Measurements from ENCODE around the gene KCNQ5. TPM values are rescaled to one million over a fixed set of nuclear protein-coding genes. Genes with fewer than 3 reads are reported as not detected.

The KCNQ5 gene
- total and polyA plus RNA-seq, 4 donors: 0.15 to 8.1 (median 2.4) TPM

DNA sequence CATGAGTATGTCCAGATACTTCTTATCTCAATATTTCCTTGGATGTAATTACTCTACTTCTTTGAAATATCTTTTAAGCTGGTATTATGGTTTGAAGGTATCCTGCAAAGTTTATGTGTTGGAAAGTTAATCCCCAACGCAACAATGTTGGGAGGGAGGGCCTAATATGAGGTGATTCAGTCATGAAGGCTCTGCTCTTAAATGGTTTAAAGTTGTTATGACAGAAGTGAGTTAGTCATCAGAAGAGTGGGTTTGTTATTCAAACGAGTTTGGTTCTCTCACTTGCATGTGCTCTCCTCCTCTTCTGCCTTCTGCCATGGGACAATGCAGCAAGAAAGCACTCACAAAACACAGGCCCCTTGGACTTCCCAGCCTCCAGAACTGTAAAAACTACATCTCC is 176.3 kb downstream of the KCNQ5 start:
- H3K36me3 ChIP-seq (ENCODE audit: control insufficient read depth in 1 of 2, insufficient read depth in 2 of 2, low read length in 1 of 2): no peaks in the 10 kb centered on the region
- ATAC-seq (ENCODE audit: low FRiP score): no peak

GRCh38 chr6:72809746-72810379 is 188.0 kb downstream of the KCNQ5 start:
- intact Hi-C loops (cut with DNase I): loop anchor here in 1 of 2 donors (5.0 kb wide), 1 partner anchor 52 kb away; no protein-coding TSS in a partner anchor
- H3K9me3 ChIP-seq (ENCODE audit: control insufficient read depth, low read length): no peaks in the 10 kb centered on the region
- H3K36me3 ChIP-seq (ENCODE audit: control insufficient read depth in 1 of 2, insufficient read depth in 2 of 2, low read length in 1 of 2): no peaks in the 10 kb centered on the region
- 31 to 34% methylated on average over 4 of the region's 4 CpGs for WGBS, 2 donors
- peak overlapping the region in 1 of 2 donors; percentile 1 for H3K4me3 ChIP-seq (ENCODE audit: low read length in 2 of 2)
- ATAC-seq (ENCODE audit: low FRiP score): peak; percentile 57
- H3K27ac ChIP-seq (ENCODE audit: low read depth in 1 of 2, low read length in 2 of 2): peak overlapping the region; percentile 36 to 54
- H3K4me1 ChIP-seq (ENCODE audit: control insufficient read depth in 1 of 2, insufficient read depth in 2 of 2, low read length in 2 of 2): no peaks in the 10 kb centered on the region
- no peak for DNase-seq
- H3K27me3 ChIP-seq (ENCODE audit: control insufficient read depth in 1 of 2, insufficient read depth in 2 of 2, low read length in 1 of 2): no peaks in the 10 kb centered on the region

More for the DNA sequence above, 176.3 kb downstream of the KCNQ5 start:
- Histone ChIP-seq H3K4me1 (ENCODE audit: control insufficient read depth in 1 of 2, insufficient read depth in 2 of 2, low read length in 2 of 2) (no peaks in the 10 kb centered on the region), H3K27me3 (ENCODE audit: control insufficient read depth in 1 of 2, insufficient read depth in 2 of 2, low read length in 1 of 2) (no peaks in the 10 kb centered on the region), H3K27ac (ENCODE audit: low read depth in 1 of 2, low read length in 2 of 2) (no peak overlapping the region), H3K4me3 (ENCODE audit: low read length in 2 of 2) (no peak overlapping the region), H3K9me3 (ENCODE audit: control insufficient read depth, low read length) (no peaks in the 10 kb centered on the region)
- no peak for DNase-seq
- 79% methylated on average over 2 of the region's 2 CpGs for WGBS, 2 donors
- intact Hi-C loops (cut with DNase I): loop anchor here in 1 of 2 donors (2.0 kb wide), 1 partner anchor 45 kb away; no protein-coding TSS in a partner anchor

- ATAC-seq (ENCODE audit: low FRiP score) (no peak), DNase-seq (no peak)
- Histone ChIP-seq H3K27ac (ENCODE audit: low read depth in 1 of 2, low read length in 2 of 2) (peak overlapping the region; percentile 36 to 64), H3K4me3 (ENCODE audit: low read length in 2 of 2) (no peak overlapping the region), H3K27me3 (ENCODE audit: control insufficient read depth in 1 of 2, insufficient read depth in 2 of 2, low read length in 1 of 2) (no peaks in the 10 kb centered on the region), H3K4me1 (ENCODE audit: control insufficient read depth in 1 of 2, insufficient read depth in 2 of 2, low read length in 2 of 2) (no peaks in the 10 kb centered on the region), H3K36me3 (ENCODE audit: control insufficient read depth in 1 of 2, insufficient read depth in 2 of 2, low read length in 1 of 2) (no peaks in the 10 kb centered on the region), H3K9me3 (ENCODE audit: control insufficient read depth, low read length) (no peaks in the 10 kb centered on the region)
- 51 to 65% methylated on average over 4 of the region's 4 CpGs for WGBS, 2 donors
- intact Hi-C loops (cut with DNase I): loop anchor here in 1 of 2 donors (5.0 kb wide), 1 partner anchor 52 kb away; no protein-coding TSS in a partner anchor
These were observed 188.9 kb downstream of the KCNQ5 start for GRCh38 chr6:72810571-72811280.

GRCh38 chr6:72811971-72812421 is 190.1 kb downstream of the KCNQ5 start:
- Histone ChIP-seq H3K27me3 (ENCODE audit: control insufficient read depth in 1 of 2, insufficient read depth in 2 of 2, low read length in 1 of 2) (no peaks in the 10 kb centered on the region), H3K27ac (ENCODE audit: low read depth in 1 of 2, low read length in 2 of 2) (no peak overlapping the region), H3K4me1 (ENCODE audit: control insufficient read depth in 1 of 2, insufficient read depth in 2 of 2, low read length in 2 of 2) (no peaks in the 10 kb centered on the region), H3K36me3 (ENCODE audit: control insufficient read depth in 1 of 2, insufficient read depth in 2 of 2, low read length in 1 of 2) (no peaks in the 10 kb centered on the region), H3K4me3 (ENCODE audit: low read length in 2 of 2) (no peak overlapping the region), H3K9me3 (ENCODE audit: control insufficient read depth, low read length) (no peaks in the 10 kb centered on the region)
- 92 to 93% methylated on average over 6 of the region's 6 CpGs for WGBS, 2 donors
- ATAC-seq (ENCODE audit: low FRiP score) (no peak), DNase-seq (no peak)
- intact Hi-C loops (cut with DNase I): loop anchor here in 1 of 2 donors (5.0 kb wide), 1 partner anchor 50 kb away; no protein-coding TSS in a partner anchor

GRCh38 chr6:72813807-72814596 is 192.1 kb downstream of the KCNQ5 start:
- ATAC-seq (ENCODE audit: low FRiP score) (no peak), DNase-seq (no peak)
- Histone ChIP-seq H3K4me1 (ENCODE audit: control insufficient read depth in 1 of 2, insufficient read depth in 2 of 2, low read length in 2 of 2) (no peaks in the 10 kb centered on the region), H3K27me3 (ENCODE audit: control insufficient read depth in 1 of 2, insufficient read depth in 2 of 2, low read length in 1 of 2) (no peaks in the 10 kb centered on the region), H3K4me3 (ENCODE audit: low read length in 2 of 2) (no peak overlapping the region), H3K36me3 (ENCODE audit: control insufficient read depth in 1 of 2, insufficient read depth in 2 of 2, low read length in 1 of 2) (no peaks in the 10 kb centered on the region), H3K9me3 (ENCODE audit: control insufficient read depth, low read length) (no peaks in the 10 kb centered on the region), H3K27ac (ENCODE audit: low read depth in 1 of 2, low read length in 2 of 2) (no peak overlapping the region)
- intact Hi-C loops (cut with DNase I): loop anchor here in 1 of 2 donors (5.0 kb wide), 1 partner anchor 48 kb away; no protein-coding TSS in a partner anchor
- 91 to 94% methylated on average over 7 of the region's 7 CpGs for WGBS, 2 donors

GRCh38 chr6:72816022-72816421 is 194.2 kb downstream of the KCNQ5 start:
- DNase-seq: no peak
- no peaks in the 10 kb centered on the region for H3K4me1 ChIP-seq (ENCODE audit: control insufficient read depth in 1 of 2, insufficient read depth in 2 of 2, low read length in 2 of 2)
- WGBS, 2 donors: 95 to 97% methylated on average over 1 of the region's 1 CpG
- no peaks in the 10 kb centered on the region for H3K36me3 ChIP-seq (ENCODE audit: control insufficient read depth in 1 of 2, insufficient read depth in 2 of 2, low read length in 1 of 2)
- H3K9me3 ChIP-seq (ENCODE audit: control insufficient read depth, low read length): no peaks in the 10 kb centered on the region
- H3K4me3 ChIP-seq (ENCODE audit: low read length in 2 of 2): no peak overlapping the region
- no peak for ATAC-seq (ENCODE audit: low FRiP score)
- no peak overlapping the region for H3K27ac ChIP-seq (ENCODE audit: low read depth in 1 of 2, low read length in 2 of 2)
- intact Hi-C loops (cut with DNase I): no loop called here
- H3K27me3 ChIP-seq (ENCODE audit: control insufficient read depth in 1 of 2, insufficient read depth in 2 of 2, low read length in 1 of 2): no peaks in the 10 kb centered on the region

GRCh38 chr6:72817208-72817607 is 195.3 kb downstream of the KCNQ5 start:
- intact Hi-C loops (cut with DNase I): no loop called here
- WGBS, 2 donors: 56 to 59% methylated on average over 2 of the region's 2 CpGs
- Histone ChIP-seq H3K9me3 (ENCODE audit: control insufficient read depth, low read length) (no peaks in the 10 kb centered on the region), H3K36me3 (ENCODE audit: control insufficient read depth in 1 of 2, insufficient read depth in 2 of 2, low read length in 1 of 2) (no peaks in the 10 kb centered on the region), H3K27me3 (ENCODE audit: control insufficient read depth in 1 of 2, insufficient read depth in 2 of 2, low read length in 1 of 2) (no peaks in the 10 kb centered on the region), H3K4me3 (ENCODE audit: low read length in 2 of 2) (no peak overlapping the region), H3K4me1 (ENCODE audit: control insufficient read depth in 1 of 2, insufficient read depth in 2 of 2, low read length in 2 of 2) (no peaks in the 10 kb centered on the region), H3K27ac (ENCODE audit: low read depth in 1 of 2, low read length in 2 of 2) (no peak overlapping the region)
- ATAC-seq (ENCODE audit: low FRiP score) (no peak), DNase-seq (no peak)

DNA sequence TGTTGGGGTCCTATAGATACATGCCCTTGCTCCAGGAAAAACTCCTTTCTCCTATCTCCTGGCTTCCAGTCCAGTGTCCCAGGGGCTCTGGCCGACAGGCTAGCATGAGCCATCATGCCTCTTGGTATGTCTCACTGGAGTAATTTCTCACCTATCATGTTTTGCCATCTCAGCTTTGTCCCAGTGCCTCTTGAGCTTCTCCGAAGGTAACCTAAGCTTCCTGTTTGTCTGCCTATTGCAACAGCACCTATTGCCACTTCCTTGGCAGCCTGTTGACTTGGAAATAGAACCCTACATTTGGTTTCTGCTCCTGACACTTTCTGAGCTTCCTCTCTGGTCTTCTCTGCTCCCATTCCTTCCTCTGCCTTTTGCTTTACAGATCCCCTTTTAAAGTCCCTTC is 197.7 kb downstream of the KCNQ5 start:
- no peaks in the 10 kb centered on the region for H3K4me1 ChIP-seq (ENCODE audit: control insufficient read depth in 1 of 2, insufficient read depth in 2 of 2, low read length in 2 of 2)
- no peaks in the 10 kb centered on the region for H3K36me3 ChIP-seq (ENCODE audit: control insufficient read depth in 1 of 2, insufficient read depth in 2 of 2, low read length in 1 of 2)
- ATAC-seq (ENCODE audit: low FRiP score) (no peak), DNase-seq (no peak)
- WGBS, 2 donors: 79 to 89% methylated on average over 2 of the region's 2 CpGs
- no peak overlapping the region for H3K27ac ChIP-seq (ENCODE audit: low read depth in 1 of 2, low read length in 2 of 2)
- H3K4me3 ChIP-seq (ENCODE audit: low read length in 2 of 2): no peak overlapping the region
- H3K27me3 ChIP-seq (ENCODE audit: control insufficient read depth in 1 of 2, insufficient read depth in 2 of 2, low read length in 1 of 2): no peaks in the 10 kb centered on the region
- no peaks in the 10 kb centered on the region for H3K9me3 ChIP-seq (ENCODE audit: control insufficient read depth, low read length)
- intact Hi-C loops (cut with DNase I): no loop called here

Measured in aorta (tissue), 5 donors.